A549 treated with ZK216348 at 1 μM for 4 hours (cell line): ENCODE data around the gene KANK2. TPM values are rescaled to one million over a fixed set of nuclear protein-coding genes. Genes with fewer than 3 reads are reported as not detected.

Experiments
- total RNA-seq: library from RNA; stranded (reverse); fragments of 200-300 nt; extraction: Qiagen RNA extraction; gene quantifications from 5 replicates; pipeline ENCODE4 v1.2.3, GENCODE V29; 2022; ENCODE audit warnings: low read depth

KANK2 gene
- 34.6 to 59.3 TPM (median 46.8 TPM) in 5 replicates for total RNA-seq

GRCh38 chr19:11197291-11198174, at the start of gene KANK2:
TSS of gene KANK2 (minus strand) at chr19:11197545. CDS start at chr19:11194511, 3,034 bp downstream.

DNA sequence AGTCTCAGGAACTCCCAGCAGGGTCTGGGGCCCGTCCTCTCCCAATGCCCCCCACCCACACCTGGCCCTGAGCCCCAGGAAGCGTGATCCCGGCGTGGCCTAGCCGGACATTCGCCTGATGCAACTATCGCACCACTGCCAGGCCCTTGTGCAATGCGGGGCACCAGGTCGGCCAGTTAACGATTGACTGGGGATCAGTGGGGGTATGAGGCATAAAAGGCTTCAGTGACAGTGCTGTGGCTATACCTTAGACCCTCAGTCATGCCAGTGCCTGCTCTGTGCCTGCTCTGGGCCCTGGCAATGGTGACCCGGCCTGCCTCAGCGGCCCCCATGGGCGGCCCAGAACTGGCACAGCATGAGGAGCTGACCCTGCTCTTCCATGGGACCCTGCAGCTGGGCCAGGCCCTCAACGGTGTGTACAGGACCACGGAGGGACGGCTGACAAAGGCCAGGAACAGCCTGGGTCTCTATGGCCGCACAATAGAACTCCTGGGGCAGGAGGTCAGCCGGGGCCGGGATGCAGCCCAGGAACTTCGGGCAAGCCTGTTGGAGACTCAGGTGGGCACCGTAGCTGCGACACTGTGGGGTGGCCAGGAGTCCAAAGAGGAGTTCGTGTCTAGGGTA, 42.1 kb upstream of the KANK2 start, which contains the start of gene ANGPTL8:
Gene ANGPTL8 (plus strand): TSS at position 243 of the 624 bp plus-strand sequence. CDS start 19 bp downstream, at position 262.

GRCh38 chr19:11155373-11156120, 41.8 kb downstream of the KANK2 start, which contains the start of gene SPC24:
TSS of gene SPC24 (minus strand) at chr19:11155782. CDS start at chr19:11155776, 6 bp downstream.

Other genes with a start within 250 kb of the KANK2 start
- gene SMARCA4, start 236.5 kb downstream of the KANK2 start, total RNA-seq: 9.1 to 12.0 TPM (median 11.8 TPM) in 5 replicates
- gene LDLR, start 108.1 kb downstream of the KANK2 start, total RNA-seq: 21.9 to 29.9 TPM (median 27.9 TPM) in 5 replicates
- gene SPC24, start 41.8 kb downstream of the KANK2 start, total RNA-seq: 14.2 to 17.8 TPM (median 16.2 TPM) in 5 replicates
- gene ANGPTL8, start 42.1 kb upstream of the KANK2 start, total RNA-seq: not detected in 5 replicates
- 5.3 to 11.8 TPM (median 9.6 TPM) in 5 replicates for gene DOCK6, start 65.0 kb upstream of the KANK2 start, total RNA-seq
- gene TSPAN16, start 98.6 kb upstream of the KANK2 start, total RNA-seq: not detected in 5 replicates
- gene RAB3D, start 142.1 kb upstream of the KANK2 start, total RNA-seq: 3.2 to 4.8 TPM (median 3.7 TPM) in 5 replicates
- 85.8 to 127 TPM (median 117 TPM) in 5 replicates for gene TMEM205, start 148.7 kb upstream of the KANK2 start, total RNA-seq
- 2.5 to 5.1 TPM (median 4.9 TPM) in 5 replicates for gene CCDC159, start 149.0 kb upstream of the KANK2 start, total RNA-seq
- 5.8 to 10.6 TPM (median 9.4 TPM) in 5 replicates for gene PLPPR2, start 157.9 kb upstream of the KANK2 start, total RNA-seq
- gene SWSAP1, start 177.1 kb upstream of the KANK2 start, total RNA-seq: 1.1 to 2.5 TPM (median 2.1 TPM) in 5 replicates
- 2.7 to 6.1 TPM (median 4.9 TPM) in 5 replicates for gene EPOR, start 186.8 kb upstream of the KANK2 start, total RNA-seq
- 1.7 to 2.7 TPM (median 2.2 TPM) in 5 replicates for gene RGL3, start 221.8 kb upstream of the KANK2 start, total RNA-seq
- 1.1 to 2.1 TPM (median 1.3 TPM) in 5 replicates for gene ODAD3, start 237.6 kb upstream of the KANK2 start, total RNA-seq
- 216 to 282 TPM (median 266 TPM) in 5 replicates for gene PRKCSH, start 238.1 kb upstream of the KANK2 start, total RNA-seq